Suprapubic skin (tissue), 4 donors: ENCODE data around the gene FAM149A. TPM values are rescaled to one million over a fixed set of nuclear protein-coding genes. Genes with fewer than 3 reads are reported as not detected.

Experiments used
- DNase-seq, 2 donors: peaks; one replicate each; pipeline ENCODE4 v3.0.0-alpha.2; 2019; ENCODE audit warnings: low spot score in 2 of 2
- H3K27ac ChIP-seq: fragments of 200-600 bp; sonication (generic); one replicate; pipeline ENCODE4 v1.5.1; 2019
- H3K27me3 ChIP-seq: fragments of 200-600 bp; sonication (generic); one replicate; pipeline ENCODE4 v1.5.1; 2019
- H3K36me3 ChIP-seq: fragments of 200-600 bp; sonication (generic); one replicate; pipeline ENCODE4 v1.5.1; 2019
- H3K4me1 ChIP-seq: fragments of 200-600 bp; sonication (generic); one replicate; pipeline ENCODE4 v1.5.1; 2019
- H3K4me3 ChIP-seq: fragments of 200-600 bp; sonication (generic); one replicate; pipeline ENCODE4 v1.5.1; 2019; ENCODE audit warnings: mild to moderate bottlenecking
- H3K9me3 ChIP-seq: fragments of 200-600 bp; sonication (generic); one replicate; pipeline ENCODE4 v1.5.1; 2019
- CTCF ChIP-seq, 2 donors: fragments of 200-600 bp in 1 of 2; fragments of 450-650 bp in 1 of 2; sonication (generic) in 1 of 2; IDR thresholded peaks; one replicate each; pipeline ENCODE4 v1.5.1; 2016 to 2019; ENCODE audit warnings: antibody characterized with exemption in 2 of 2, mild to moderate bottlenecking in 1 of 2, moderate library complexity in 1 of 2
- EP300 ChIP-seq: sonication (generic); formaldehyde crosslinking; IDR thresholded peaks from one replicate; pipeline ENCODE4 v1.6.1; 2017; ENCODE audit warnings: antibody characterized with exemption
- POLR2A ChIP-seq, 2 donors: fragments of 450-650 bp; IDR thresholded peaks; one replicate each; pipeline ENCODE4 v1.6.1; 2017; ENCODE audit warnings: antibody characterized with exemption in 2 of 2, mild to moderate bottlenecking in 2 of 2, moderate library complexity in 2 of 2
- POLR2AphosphoS5 ChIP-seq, 3 donors: sonication (generic); formaldehyde crosslinking; IDR thresholded peaks; one replicate each; pipeline ENCODE4 v1.6.1; 2017; ENCODE audit warnings: antibody characterized with exemption in 3 of 3
- WGBS: methylation state at CpG from one replicate; pipeline ENCODE4 v1.1.5; 2018; 5-methylcytosine and 5-hydroxymethylcytosine counted together
- total RNA-seq, 4 donors: library from RNA; depleted of rRNA; stranded (reverse); fragments of >200 nt; gene quantifications; one replicate each; pipeline ENCODE4 v1.1.0, GENCODE V29; 2016

FAM149A gene
- total RNA-seq, 4 donors from 2014 or later: 2.9 to 4.3 (median 3.8) TPM

GRCh38 chr4:186079694-186080093 lies 24.8 kb upstream of the FAM149A start:
- Histone ChIP-seq H3K9me3 (no peaks in the 10 kb centered on the region), H3K4me3 (no peak overlapping the region), H3K4me1 (no peaks in the 10 kb centered on the region), H3K36me3 (peaks cover 20% of the 10 kb centered on the region), H3K27ac (no peak overlapping the region), H3K27me3 (no peaks in the 10 kb centered on the region)
- no peak for DNase-seq
- WGBS: 85% methylated on average over 9 of the region's 9 CpGs
- TF ChIP-seq POLR2A (IDR thresholded peaks at IDR 0.05) (no peak), EP300 (no peak), POLR2AphosphoS5 (IDR thresholded peaks at IDR 0.05) (no peak), CTCF (IDR thresholded peaks at IDR 0.05) (no peak)

GRCh38 chr4:186081202-186081807 lies 23.2 kb upstream of the FAM149A start:
- H3K36me3 ChIP-seq: peaks cover 20% of the 10 kb centered on the region
- no peak overlapping the region for H3K4me3 ChIP-seq
- TF ChIP-seq CTCF (IDR thresholded peaks at IDR 0.05): no peak
- no peak for TF ChIP-seq POLR2A (IDR thresholded peaks at IDR 0.05)
- TF ChIP-seq POLR2AphosphoS5 (IDR thresholded peaks at IDR 0.05): no peak
- no peak for TF ChIP-seq EP300
- no peaks in the 10 kb centered on the region for H3K27me3 ChIP-seq
- no peaks in the 10 kb centered on the region for H3K4me1 ChIP-seq
- H3K27ac ChIP-seq: no peak overlapping the region
- H3K9me3 ChIP-seq: no peaks in the 10 kb centered on the region
- no peak for DNase-seq
- 81% methylated on average over 15 of the region's 15 CpGs for WGBS

GRCh38 chr4:186082221-186082620 lies 22.3 kb upstream of the FAM149A start:
- no peaks in the 10 kb centered on the region for H3K27me3 ChIP-seq
- H3K9me3 ChIP-seq: no peaks in the 10 kb centered on the region
- no peaks in the 10 kb centered on the region for H3K4me1 ChIP-seq
- H3K36me3 ChIP-seq: peaks cover 20% of the 10 kb centered on the region
- H3K27ac ChIP-seq: no peak overlapping the region
- TF ChIP-seq CTCF (IDR thresholded peaks at IDR 0.05) (no peak), POLR2AphosphoS5 (IDR thresholded peaks at IDR 0.05) (no peak), EP300 (no peak), POLR2A (IDR thresholded peaks at IDR 0.05) (no peak)
- no peak overlapping the region for H3K4me3 ChIP-seq
- WGBS: 90% methylated on average over 4 of the region's 4 CpGs
- no peak for DNase-seq

GRCh38 chr4:186088523-186088922 lies 16.0 kb upstream of the FAM149A start:
- DNase-seq: no peak
- H3K4me3 ChIP-seq: no peak overlapping the region
- H3K9me3 ChIP-seq: no peaks in the 10 kb centered on the region
- H3K4me1 ChIP-seq: no peaks in the 10 kb centered on the region
- TF ChIP-seq CTCF (IDR thresholded peaks at IDR 0.05): no peak
- TF ChIP-seq EP300: no peak
- TF ChIP-seq POLR2A (IDR thresholded peaks at IDR 0.05): no peak
- no peak for TF ChIP-seq POLR2AphosphoS5 (IDR thresholded peaks at IDR 0.05)
- no peak overlapping the region for H3K27ac ChIP-seq
- no peaks in the 10 kb centered on the region for H3K27me3 ChIP-seq
- H3K36me3 ChIP-seq: peaks cover 2% of the 10 kb centered on the region

GRCh38 chr4:186092296-186092695 lies 12.2 kb upstream of the FAM149A start:
- TF ChIP-seq POLR2AphosphoS5 (IDR thresholded peaks at IDR 0.05) (no peak), CTCF (IDR thresholded peaks at IDR 0.05) (no peak), POLR2A (IDR thresholded peaks at IDR 0.05) (no peak), EP300 (no peak)
- Histone ChIP-seq H3K36me3 (no peaks in the 10 kb centered on the region), H3K27ac (no peak overlapping the region), H3K9me3 (no peaks in the 10 kb centered on the region), H3K4me1 (no peaks in the 10 kb centered on the region), H3K4me3 (no peak overlapping the region), H3K27me3 (no peaks in the 10 kb centered on the region)
- DNase-seq: no peak
- WGBS: 91% methylated on average over 17 of the region's 17 CpGs
